ENCODE results near the gene TAP2. TPM values are rescaled to one million over a fixed set of nuclear protein-coding genes. Genes with fewer than 3 reads are reported as not detected.

Gene TAP2
- total and polyA plus RNA-seq, 2 of the 13 experiments (the other 11 are each of a cell fraction or from before 2014, with no cell fraction given) = 10.3 to 17.6 TPM

DNA sequence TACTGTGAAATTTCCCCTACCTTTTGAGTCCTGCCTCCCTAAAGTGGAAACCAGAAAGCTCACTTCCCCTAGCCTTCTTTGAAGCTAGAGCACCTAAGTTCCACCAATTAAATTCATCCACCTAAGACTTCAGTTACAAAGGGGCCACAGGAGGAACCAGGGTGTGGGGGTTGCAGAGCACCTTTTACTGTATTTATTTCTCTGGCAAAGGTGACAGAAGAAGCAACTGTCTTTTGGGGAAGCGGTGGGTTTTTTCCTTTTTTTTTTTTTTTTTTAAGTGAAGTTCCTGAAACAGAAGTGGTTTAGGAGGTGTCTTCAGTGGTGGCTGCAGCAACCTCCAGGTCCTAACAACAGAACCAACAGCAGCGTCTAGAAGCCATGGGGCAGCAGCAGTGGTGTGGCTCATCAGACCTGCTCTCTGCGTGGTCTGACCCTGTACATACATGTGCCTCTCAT, 28.5 kb upstream of the TAP2 start:
- BruUV-seq (replicated peaks) = no TSS peak
- in situ Hi-C loops (cut with HindIII; ENCODE audit: extremely low pct_ligation_motif_present, low pct_unique_long_range_greater_than_20kb) = loop anchor here (5.0 kb wide), 1 partner anchor 35 kb away; no protein-coding TSS in a partner anchor
- TF ChIP-seq ZNF468 (CRISPR knock-in tag; IDR thresholded peaks at IDR 0.05) = no peak
- TF ChIP-seq KAT8 (CRISPR knock-in tag; IDR thresholded peaks at IDR 0.05) = no peak
- TF ChIP-seq ZNF446 (CRISPR knock-in tag; IDR thresholded peaks at IDR 0.05) = no peak
- TF ChIP-seq ZFP41 (CRISPR knock-in tag; IDR thresholded peaks at IDR 0.05; ENCODE audit: borderline replicate concordance) = no peak
- no peak for TF ChIP-seq SMARCE1 (IDR thresholded peaks at IDR 0.05; ENCODE audit: borderline replicate concordance)
- TF ChIP-seq ZNF30 (CRISPR knock-in tag; IDR thresholded peaks at IDR 0.05) = no peak
- TF ChIP-seq ZNF589 (CRISPR knock-in tag; conservative IDR thresholded peaks at IDR 0.05) = no peak
- no peak for TF ChIP-seq ZNF605 (CRISPR knock-in tag; IDR thresholded peaks at IDR 0.05)
- no peak for TF ChIP-seq REXO4 (CRISPR knock-in tag; IDR thresholded peaks at IDR 0.05; ENCODE audit: borderline replicate concordance)
- TF ChIP-seq ZNF777 (CRISPR knock-in tag; IDR thresholded peaks at IDR 0.05) = no peak
- TF ChIP-seq, protein P1, sequence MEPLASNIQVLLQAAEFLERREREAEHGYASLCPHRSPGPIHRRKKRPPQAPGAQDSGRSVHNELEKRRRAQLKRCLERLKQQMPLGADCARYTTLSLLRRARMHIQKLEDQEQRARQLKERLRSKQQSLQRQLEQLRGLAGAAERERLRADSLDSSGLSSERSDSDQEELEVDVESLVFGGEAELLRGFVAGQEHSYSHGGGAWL (CRISPR knock-in tag; IDR thresholded peaks at IDR 0.05) = no peak
- no peak for TF ChIP-seq TGIF2 (CRISPR knock-in tag; IDR thresholded peaks at IDR 0.05)
- TF ChIP-seq MED13 (CRISPR knock-in tag; IDR thresholded peaks at IDR 0.05) = no peak
- no peak for TF ChIP-seq ATRX (CRISPR knock-in tag; IDR thresholded peaks at IDR 0.05; ENCODE audit: borderline replicate concordance)
- TF ChIP-seq, protein P2, sequence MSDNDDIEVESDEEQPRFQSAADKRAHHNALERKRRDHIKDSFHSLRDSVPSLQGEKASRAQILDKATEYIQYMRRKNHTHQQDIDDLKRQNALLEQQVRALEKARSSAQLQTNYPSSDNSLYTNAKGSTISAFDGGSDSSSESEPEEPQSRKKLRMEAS (IDR thresholded peaks at IDR 0.05) = no peak
- no peak for TF ChIP-seq TMF1 (CRISPR knock-in tag; IDR thresholded peaks at IDR 0.05; ENCODE audit: low read depth)
- no peak for TF ChIP-seq THAP11 (CRISPR knock-in tag; IDR thresholded peaks at IDR 0.05)
- TF ChIP-seq, protein P3, sequence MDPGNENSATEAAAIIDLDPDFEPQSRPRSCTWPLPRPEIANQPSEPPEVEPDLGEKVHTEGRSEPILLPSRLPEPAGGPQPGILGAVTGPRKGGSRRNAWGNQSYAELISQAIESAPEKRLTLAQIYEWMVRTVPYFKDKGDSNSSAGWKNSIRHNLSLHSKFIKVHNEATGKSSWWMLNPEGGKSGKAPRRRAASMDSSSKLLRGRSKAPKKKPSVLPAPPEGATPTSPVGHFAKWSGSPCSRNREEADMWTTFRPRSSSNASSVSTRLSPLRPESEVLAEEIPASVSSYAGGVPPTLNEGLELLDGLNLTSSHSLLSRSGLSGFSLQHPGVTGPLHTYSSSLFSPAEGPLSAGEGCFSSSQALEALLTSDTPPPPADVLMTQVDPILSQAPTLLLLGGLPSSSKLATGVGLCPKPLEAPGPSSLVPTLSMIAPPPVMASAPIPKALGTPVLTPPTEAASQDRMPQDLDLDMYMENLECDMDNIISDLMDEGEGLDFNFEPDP (CRISPR knock-in tag; conservative IDR thresholded peaks at IDR 0.05) = no peak
- WGBS (ENCODE audit: low lambda C conversion rate) = 2% methylated on average over 3 of the region's 3 CpGs
- H3K4me2 ChIP-seq (ENCODE audit: low read depth, low read length) = no peak overlapping the region
- no peaks in the 10 kb centered on the region for H3K36me3 ChIP-seq (replicated peaks in 1 of 2; ENCODE audit: control insufficient read depth in 1 of 2, insufficient read depth in 2 of 2, low read length in 2 of 2)
- H4K20me1 ChIP-seq (ENCODE audit: insufficient read depth, low read length) = no peaks in the 10 kb centered on the region
- no peak overlapping the region for H3K9ac ChIP-seq (ENCODE audit: insufficient read depth, low read depth, low read length)
- no peaks in the 10 kb centered on the region for H3K79me2 ChIP-seq (ENCODE audit: insufficient read depth, low read length)
- DNase-seq (ENCODE audit: low spot score) (no peak), FAIRE-seq (no peak), ATAC-seq (no peak)
- H3K4me3 ChIP-seq (replicated peaks in 1 of 3; ENCODE audit: insufficient read depth in 1 of 3, low read depth in 2 of 3, low read length in 3 of 3) = no peak overlapping the region
- no peak overlapping the region for H3K27ac ChIP-seq (ENCODE audit: extremely low read length, insufficient read depth, low read length)
- H2AFZ ChIP-seq (ENCODE audit: low read length) = no peak overlapping the region
- ChIA-PET CTCF (ENCODE audit: low intra/inter-chr PET ratio, low total read pairs) (interaction anchor here (2.6 to 4.1 kb wide), 2 partner anchors 28 to 41 kb away, joined by 18 to 65 read pairs; partner anchors contain the start of gene TAP2), POLR2A (interaction anchor here (1.5 to 2.3 kb wide), 2 partner anchors 13 to 22 kb away, joined by 6 to 11 read pairs; partner anchors contain the start of genes PSMB9 and TAP1)
- intact Hi-C loops (cut with micrococcal nuclease; ENCODE audit: unreplicated experiment) = no loop called here
- no peaks in the 10 kb centered on the region for H3K9me3 ChIP-seq (ENCODE audit: low read length)
- 0 out of 2 replicates have a peak, but pooled peaks cover 9% of the 10 kb centered on the region for H3K4me1 ChIP-seq (ENCODE audit: insufficient read depth, low read length)
- peaks cover 0 to 19% of the 10 kb centered on the region in 2 experiments; a peak in 3 of 5 replicates for H3K27me3 ChIP-seq (ENCODE audit: control insufficient read depth in 1 of 2, insufficient read depth in 2 of 2, low read length in 2 of 2)
